ENCODE measurements around the gene MEIS1.
"Not testable (repeated sequence)": the region's sequence is repeated elsewhere in the genome, so short reads cannot be mapped to it uniquely, and the experiment has no call there.

MEIS1 gene

DNA sequence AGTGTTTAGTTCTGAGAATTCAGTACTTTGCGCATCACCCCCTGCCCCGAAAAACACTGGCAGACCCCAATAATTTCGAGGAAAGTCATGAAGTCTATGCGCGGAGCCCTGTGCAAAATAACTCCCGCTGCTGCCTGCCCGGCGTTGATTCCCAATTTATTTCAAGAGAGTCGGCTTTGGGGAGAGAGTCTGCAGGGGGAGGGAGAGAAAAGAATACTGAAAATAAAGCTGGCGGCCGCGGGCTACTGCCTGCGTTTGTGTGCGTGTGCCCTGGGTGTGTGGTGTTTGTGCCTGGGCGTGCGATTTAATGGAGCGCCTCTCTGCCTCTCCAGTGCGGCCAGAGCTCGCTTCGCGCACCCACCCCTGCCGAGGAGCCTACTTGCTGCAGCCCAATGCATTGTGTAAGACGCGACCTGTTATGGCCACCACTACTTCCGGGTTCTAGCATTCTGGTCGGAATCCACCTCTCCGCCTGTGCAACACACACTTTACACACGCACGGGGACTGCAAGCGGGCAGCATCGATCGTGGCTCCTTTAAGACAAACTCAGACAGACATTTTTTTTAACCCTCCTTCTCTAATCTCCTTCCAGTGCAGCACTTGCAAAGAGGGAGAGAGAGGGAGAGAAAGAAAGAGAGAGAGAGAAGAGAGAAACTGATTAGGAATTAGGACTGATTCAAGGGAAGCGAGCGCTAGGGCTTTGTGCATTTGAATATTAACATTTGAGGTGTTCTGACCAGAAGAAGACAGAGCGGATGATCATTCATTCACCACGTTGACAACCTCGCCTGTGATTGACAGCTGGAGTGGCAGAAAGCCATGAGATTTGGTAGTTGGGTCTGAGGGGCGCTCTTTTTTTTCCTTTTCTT, at the start of gene MEIS1:
Gene MEIS1 (plus strand): TSS at position 447 of the 870 bp plus-strand sequence. CDS start 732 bp downstream, outside the sequence.
- DNase-seq, result peak; percentile 95

DNA sequence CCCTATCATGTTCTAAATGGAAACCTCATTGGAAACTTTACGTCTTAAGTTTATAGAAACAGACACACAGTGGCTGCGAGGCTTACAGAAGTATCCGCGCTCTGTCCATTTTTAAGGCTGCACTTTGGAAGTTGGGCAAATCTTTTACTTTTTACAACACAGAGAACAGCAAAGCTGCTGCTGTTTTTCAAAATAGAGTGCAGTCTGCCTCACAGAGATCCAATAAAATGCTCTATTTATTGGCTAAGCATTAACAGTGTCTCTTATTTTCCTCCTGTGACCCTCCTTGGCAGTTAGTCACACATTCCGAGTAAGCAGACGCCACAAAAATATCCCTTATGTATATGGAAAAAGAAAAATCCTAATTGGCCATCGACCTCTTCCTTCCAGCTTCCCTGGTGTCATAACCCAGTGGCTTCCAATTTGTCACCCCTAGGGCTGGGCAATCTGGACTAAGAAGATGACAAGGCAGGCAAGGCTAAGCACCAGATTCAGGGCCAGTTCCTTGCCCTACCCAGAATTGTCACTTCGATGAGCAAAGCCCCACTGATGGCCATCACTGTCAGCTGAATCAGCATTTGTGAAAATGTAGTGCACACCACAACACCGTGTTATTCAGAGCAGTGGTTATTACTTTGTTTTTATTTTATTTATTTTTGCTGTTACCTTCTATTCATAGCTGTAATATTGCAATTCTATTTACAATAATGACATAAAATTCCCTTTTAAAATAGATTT, 47.7 kb upstream of the MEIS1 start:
- DNase-seq, result no peak

DNA sequence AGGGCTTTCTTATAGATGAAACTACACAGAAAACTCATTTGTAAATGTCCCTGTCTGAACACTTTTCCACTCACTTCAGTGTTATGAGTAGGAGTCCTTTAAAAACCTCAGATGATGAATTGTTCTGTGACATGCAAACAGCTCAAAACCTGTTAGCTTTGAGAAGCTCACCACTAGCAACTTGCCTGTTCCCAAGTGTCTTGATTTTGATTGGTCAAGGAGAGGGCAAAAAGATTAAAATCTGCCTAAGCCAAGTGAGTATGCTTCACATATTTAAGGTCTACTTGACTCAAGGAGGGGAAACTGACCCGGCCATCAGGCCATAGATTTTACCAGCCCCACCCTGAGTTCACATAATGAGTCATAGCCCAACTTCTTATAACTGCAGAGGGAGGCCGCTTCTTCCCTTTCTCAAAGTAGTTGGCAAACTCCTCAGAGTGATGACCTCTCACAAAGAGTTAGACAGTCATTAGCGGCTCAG, 45.2 kb upstream of the MEIS1 start:
- no peak for DNase-seq

DNA sequence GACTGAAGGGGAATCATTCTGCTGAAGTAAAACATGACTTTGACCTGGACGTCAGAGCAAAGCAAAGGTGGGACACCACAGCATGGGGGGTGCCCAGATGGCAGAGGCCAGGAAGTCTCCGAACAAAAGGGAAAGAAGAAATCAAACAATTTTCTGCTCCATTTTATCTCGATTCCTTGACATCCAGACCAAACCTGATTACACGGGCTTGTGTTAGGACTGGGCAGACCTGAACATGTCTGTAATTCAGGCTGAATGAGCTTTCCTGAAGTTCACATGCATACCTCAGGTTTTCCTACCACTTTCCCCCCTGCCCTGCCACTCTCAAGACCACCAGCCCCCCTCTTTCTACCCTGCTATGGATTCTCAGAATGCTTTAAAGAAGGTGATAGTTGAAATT, 44.8 kb upstream of the MEIS1 start:
- no peak for DNase-seq

DNA sequence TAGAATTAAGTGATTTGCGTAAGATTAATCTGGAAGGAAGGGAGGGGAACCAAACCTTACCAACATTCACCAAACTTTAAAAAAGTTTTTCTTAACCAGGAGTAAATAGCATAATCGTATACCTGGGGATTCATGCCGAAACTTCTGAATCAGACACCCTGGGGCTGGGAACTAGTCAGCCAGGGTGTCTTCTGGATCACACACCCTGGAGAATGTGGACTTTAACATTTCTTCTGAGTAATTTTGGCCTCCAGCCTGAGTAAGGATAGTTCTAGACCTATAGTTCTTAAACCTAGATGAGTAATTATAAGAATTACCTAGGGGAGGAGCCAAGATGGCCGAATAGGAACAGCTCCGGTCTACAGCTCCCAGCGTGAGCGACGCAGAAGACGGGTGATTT, 44.1 kb upstream of the MEIS1 start:
- no peak for DNase-seq

DNA sequence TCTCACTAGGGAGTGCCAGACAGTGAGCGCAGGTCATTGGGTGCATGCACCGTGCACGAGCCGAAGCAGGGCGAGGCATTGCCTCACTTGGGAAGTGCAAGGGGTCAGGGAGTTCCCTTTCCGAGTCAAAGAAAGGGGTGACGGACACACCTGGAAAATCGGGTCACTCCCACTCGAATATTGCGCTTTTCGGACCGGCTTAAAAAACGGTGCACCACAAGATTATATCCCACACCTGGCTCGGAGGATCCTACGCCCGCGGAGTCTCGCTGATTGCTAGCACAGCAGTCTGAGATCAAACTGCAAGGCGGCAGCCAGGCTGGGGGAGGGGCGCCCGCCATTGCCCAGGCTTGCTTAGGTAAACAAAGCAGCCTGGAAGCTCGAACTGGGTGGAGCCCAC, 43.7 kb upstream of the MEIS1 start:
- DNase-seq, result not testable (repeated sequence)

DNA sequence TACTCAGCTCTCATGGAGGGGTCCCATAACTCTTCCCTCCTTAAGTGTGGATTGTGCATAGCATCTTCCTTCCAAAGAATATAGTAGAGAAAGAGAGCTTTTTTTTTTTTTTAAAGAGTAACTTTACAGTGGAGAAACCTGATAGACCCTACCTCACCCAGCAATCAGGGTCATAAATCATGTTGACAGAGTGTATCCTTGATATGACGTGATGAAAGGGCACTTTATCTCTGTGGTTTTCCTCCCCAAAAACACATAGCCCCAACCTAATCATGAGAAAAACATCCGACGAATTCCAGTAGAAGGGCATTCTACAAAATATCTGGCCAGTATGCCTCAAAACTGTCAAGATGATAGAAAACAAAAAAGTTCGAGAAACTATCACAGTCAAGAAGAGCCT, 29.5 kb upstream of the MEIS1 start:
- DNase-seq, result no peak

DNA sequence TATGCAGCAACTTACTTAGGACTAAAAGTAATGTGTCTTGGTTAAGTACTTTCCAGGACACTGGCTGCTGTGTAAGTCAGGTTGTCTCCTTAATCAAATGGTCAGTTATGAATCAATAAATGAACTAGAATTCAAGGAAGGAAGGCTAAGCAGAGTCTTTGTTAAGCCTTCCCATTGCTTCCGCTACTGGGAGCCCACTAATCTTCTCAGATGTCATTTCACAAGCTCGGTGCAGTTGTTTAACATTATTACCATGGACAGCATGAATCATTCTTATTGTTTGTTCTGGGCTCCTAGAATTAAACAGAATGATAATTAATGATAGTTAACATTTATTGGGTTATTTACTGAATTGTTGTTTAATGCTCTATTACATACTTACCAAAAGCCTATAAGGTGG, 26.0 kb upstream of the MEIS1 start:
- no peak for DNase-seq

DNA sequence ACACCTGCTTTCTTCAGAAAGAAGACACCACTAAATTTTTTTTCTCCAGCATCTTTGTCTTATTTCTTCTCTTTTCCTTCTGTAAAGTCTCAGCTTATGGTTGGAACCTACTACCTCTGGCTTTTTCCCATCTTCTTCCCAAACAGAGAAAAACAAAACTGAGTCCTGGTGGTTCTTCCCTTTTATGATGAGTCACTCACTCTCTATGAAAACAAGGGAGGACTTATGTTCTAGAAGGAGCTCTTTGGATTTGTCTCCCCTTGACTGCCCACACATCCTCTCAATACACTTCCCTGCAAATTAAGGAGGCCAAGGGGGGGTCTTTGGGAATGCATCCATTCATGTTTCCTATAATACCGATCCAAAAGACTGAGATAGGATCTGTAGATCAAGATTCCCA, 22.1 kb upstream of the MEIS1 start:
- no peak for DNase-seq

DNA sequence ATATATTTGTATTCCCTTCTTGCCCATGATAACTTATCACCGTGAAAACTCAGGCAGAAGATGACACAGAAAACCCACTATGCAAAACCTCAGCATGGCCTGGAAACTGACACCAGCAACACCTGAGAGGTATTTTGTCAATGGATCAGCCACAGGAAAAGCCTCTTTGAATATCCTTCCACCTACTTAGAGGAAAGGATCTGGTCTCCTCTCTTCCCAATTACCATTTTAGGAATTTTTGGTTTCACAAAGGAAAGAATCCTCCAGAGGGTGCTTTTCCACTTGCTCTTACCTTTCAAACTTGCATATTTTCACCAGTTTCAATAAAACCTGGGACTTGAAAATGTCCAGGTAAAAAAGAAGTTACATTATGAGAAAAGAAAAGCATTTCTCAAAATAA, 20.0 kb upstream of the MEIS1 start:
- DNase-seq, result no peak

DNA sequence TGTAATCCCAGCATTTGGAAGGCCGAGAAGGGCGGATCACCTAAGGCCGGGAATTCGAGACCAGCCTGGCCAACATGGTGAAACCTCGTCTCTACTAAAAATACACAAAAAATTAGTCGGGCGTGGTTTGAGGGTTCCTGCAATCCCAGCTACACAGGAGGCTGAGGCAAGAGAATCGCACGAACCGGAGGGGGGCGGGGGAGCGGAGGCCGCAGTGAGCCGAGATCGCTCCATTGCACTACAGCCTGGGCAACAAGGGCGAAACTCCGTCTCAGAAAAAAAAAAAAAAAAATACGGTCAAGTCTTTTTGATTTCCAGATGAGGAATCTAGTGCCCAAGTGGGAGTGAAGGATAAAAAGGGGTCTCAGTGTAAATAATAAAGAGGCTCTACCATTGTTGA, 16.5 kb upstream of the MEIS1 start:
- no peak for DNase-seq

DNA sequence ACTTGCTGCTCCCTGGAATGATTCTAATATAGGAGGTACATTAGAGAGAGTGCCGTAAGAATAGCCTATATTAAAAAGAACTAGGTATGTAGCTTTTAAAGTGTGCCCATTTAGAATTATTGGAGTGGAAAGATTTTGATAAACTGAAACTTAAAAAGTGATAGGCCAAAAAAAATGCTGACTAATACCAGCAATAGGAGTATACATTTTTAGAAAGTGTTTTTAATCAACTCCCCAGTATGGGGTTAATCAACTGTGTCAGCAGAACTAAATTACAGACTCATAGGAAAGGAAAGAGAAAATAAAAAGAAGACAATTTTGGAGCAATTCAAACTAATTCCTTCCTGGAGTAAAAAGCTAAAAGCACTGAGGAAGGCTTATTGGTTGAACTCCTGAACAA, 13.3 kb upstream of the MEIS1 start:
- no peak for DNase-seq

DNA sequence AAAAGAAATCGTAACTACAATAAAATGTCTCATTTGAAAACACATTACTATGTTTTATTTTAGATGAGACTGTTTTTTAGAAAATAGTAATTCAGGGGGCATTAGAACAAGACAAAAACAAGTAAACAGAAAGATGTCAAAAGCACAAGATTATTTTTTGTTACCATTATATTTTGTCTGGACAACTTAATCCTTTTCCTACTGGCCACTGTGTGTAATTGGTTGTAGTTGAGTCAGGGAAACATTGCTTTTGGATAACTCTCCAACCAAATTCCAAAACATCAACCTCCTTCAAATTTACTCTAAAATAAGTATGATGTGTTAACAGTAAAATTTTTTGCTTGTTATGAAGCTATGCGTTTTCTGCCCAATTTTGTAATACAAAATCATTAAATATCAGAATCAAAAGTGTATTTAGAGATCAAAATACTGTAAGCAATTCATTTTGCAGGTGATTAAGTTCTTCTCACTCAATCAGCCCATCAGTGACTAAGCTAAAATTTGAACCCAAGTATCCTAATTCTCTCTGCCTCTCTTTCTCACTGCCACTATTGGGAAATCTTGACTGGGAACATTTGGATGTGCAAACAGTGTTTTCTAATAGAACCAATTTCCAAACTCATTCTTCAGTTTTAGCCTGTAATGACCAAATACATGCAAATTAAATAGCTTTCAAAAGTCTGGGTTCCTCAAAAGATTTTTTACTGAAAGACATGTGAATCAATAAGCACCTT, 11.4 kb upstream of the MEIS1 start:
- no peak for DNase-seq

DNA sequence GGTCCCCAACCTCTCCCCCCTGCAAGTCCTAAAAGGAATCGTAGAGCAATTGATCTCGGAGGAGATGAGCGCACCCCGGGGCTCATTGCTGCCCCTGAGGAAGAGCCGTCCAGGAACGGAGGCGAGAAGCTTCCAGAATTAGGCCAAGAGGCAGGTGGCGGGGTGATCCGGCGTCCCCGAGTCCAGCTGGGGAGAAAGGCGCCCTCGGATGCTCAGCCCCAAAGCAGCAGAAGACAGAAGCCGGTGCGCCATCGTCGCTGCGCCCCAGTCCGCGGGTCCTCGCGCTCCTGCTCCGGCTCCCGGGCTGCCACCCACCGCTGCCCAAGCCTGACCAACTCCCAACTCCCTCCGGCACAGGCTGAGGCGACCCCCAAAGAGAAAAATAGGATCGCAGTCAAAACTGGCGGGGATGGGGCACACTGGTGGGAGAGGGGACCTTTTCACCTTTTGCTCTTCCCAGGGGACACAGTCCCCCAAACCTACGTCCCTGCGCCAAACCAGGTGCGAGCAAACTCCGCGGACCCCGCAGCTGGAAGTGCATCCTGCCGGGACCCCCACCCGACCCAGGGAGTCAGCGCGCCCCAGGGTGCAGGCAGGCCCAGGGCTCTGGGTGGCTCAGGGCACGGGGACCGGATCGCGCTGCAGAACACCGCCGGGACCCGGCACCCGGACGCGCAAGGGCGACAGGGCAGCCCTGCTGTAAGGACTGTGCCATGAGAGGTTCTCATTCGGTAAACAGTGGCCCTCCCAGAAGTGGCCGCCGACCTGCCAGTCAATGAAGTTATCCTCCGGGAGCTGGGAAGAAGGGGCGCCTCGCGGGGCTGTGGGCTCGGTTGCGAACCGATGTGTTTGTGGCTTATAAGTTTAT, 8.4 kb upstream of the MEIS1 start:
- peak; percentile 14 for DNase-seq

DNA sequence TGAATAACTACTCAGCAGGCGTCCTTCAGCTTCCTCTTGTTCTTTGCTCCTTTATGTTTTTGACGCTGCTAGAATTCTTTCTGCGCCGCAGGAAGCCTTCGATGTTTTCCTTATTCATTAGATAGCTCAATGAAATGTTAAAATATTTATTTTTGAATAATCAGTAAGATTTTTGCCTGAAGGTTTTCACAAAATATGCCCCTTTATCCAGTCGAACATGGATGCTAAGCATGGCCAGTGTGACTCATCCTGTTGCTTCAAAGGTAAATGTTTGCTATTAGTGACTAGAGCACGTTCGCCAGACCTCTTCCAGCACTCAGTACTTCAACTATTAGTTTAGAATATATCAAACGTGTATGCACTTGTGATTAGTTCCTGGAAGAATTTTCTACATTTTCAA, 7.6 kb upstream of the MEIS1 start:
- DNase-seq, result peak; percentile 39

DNA sequence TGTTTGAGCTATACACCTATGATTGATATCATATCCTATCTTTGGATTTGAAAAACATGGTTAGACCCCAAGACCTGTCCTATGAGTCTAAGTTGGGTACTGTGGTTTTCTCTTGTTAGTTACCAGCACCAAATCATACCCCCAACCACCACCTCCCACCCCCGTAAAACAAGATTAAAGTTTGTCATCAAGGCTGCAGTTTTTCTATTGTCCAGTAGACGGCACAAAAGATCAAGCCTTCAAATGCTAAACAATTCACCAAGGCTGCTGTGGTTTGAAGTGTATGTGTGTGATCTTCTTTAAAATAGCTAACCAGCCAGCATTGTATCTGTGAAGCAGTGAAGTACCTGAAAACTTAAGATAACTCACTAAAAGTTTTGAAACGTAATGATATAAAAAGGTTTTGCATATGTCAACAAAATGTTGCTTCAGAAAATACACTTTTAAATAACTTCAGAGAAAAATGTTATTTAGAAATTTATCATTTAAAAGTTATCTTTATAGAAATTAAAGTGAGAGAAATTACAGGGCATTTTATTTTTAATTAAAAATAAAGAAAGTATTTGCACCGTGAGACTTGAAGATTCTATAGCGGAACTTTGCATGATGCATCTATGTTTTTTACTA, 5.8 kb upstream of the MEIS1 start:
- DNase-seq, result peak; percentile 70

DNA sequence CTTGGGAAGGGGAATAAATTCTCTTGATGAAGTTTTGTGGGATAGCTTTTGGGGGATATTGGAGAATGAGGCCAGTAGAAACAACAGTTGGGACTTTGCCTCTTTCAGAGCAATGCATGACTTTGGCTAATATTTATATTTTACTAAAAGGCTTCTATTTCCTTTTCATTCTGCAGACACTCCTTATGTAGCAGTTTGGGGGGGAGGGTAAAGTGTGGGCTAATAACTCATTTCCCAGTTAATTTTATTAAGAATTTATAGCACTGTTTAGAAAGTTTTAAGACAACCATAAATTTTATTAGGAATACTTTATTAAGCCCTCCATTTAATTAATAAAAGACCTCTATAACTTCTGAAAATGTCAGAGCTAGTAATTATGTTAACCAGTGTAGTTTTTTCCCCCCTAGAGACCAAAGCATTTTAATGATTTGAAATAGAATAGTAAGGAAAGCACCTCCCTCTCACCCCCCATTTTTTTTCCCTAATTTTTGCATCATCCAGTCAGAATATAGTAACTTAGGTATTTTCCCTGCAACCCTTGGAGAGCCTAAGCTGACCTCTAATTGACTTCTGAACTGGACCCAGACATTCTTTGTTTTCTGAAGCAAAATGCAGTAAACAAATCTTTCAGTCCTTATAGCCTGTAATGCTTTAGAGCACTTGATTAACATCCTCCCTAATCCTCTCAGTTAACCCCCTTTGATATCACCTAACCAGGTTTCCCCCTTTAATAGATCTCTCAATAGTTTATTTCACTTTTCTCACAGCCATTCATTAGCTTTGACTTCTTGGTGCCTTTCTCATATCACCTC, 5.0 kb upstream of the MEIS1 start:
- DNase-seq, result no peak

DNA sequence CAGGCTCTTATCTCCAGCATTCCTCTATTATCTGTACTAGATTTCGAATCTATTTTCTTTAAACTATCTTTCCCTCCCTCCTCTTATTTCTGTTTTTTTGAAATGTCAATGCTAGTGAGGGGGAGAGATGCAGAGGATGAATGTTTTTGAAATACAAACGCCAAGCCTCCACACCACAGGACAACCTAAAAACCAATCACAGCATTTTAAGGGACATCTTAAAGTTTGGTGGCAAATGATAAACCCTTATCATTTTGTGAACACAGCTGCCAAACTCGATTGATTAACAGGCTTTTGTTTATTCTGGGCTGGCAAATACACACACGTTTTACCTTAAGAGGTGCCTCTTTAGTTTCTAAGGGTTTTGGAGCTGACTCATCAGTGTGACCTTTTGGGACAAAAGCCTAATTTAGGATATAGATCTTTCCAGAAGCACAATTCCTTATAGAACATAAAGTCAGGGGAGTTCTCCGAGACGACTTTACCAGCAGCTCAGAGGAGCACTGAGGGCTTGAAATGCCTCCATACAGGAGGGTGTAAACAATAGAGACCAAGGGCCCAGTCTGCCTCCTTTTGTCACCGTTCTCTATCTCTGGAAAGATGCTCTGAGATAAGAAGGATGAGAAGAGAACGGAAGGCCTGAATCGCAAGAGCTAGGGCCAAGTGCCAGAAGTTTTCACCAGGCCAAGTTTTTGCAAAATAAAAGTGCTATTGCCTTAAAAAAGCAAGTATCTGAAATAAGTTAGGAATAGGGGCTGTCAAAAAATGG, 4.2 kb upstream of the MEIS1 start:
- DNase-seq, result no peak

DNA sequence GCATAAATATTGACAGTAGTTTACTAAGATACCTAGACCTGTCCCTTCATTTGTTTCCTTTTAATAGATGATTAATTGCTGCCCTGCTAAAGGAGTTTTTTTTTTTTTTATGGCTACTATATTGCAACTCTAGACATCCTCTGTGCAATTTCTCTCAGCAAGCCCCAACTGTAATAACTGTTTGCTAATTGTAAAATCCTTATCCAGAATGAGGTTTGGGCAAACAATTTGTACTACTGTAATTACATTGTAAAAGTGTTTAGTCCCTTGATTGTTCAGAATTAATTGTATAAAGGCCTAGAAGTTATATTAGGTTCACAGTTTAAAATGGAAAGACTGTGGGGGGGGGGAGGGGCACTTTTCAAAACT, 3.7 kb upstream of the MEIS1 start:
- no peak for DNase-seq

DNA sequence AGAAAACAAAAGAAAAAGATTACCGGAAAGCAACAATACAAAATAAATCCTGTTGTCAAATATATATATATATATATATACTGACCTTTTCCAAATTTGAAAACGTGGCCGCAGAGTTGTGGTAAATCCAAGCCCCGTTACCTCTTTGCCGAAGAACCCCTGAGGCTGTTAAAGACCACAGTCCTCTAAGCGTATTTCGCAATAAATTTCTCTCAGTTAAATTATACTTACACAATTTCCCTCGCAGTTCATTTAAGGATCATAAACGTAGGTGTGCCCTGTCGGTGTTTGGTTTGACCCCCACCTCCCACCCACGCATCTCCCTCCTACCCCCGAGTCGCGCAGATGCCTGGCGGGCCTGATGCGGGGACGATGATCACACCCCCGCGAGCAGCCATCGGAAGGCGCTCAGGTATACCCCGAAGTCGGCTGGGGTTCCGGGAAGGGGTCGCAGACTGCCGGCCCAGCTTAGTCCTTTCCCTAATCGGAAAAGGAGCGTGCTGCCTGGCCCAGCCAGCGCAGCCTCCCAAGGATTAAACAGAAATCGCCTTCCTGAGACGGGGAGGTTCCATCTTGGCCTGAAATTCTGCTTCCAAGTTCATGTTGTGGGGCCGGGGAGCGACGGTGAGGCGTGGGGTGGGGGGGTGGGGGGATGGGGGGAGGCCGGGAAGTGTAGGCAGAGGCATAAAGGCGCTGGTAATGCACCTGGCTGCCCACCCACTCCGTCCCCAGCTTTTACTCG, 2.9 kb upstream of the MEIS1 start:
- no peak for DNase-seq
